Measurements from ENCODE around the gene HDLBP. TPM values are rescaled to one million over a fixed set of nuclear protein-coding genes. Genes with fewer than 3 reads are reported as not detected.

HDLBP gene
- total and polyA plus RNA-seq, 5 donors, result 265 to 394 (median 373) TPM

GRCh38 chr2:241217320-241218031 is 98.0 kb downstream of the HDLBP start:
- no peaks in the 10 kb centered on the region for H3K27me3 ChIP-seq (ENCODE audit: control insufficient read depth, insufficient read depth)
- no peaks in the 10 kb centered on the region for H3K9me3 ChIP-seq (ENCODE audit: control insufficient read depth, low read length)
- WGBS, result 2% methylated on average over 70 of the region's 77 CpGs
- H3K27ac ChIP-seq (ENCODE audit: low read length), result peak overlapping the region; percentile 39
- intact Hi-C loops (cut with DNase I), result loop anchor here in 2 of 4 donors (10.0 kb wide), 2 partner anchors 113 to 363 kb away; partner anchors contain the start of gene MTERF4 (in 1 of the 2)
- peak overlapping the region; percentile 19 for H3K4me3 ChIP-seq (ENCODE audit: low read length)
- ATAC-seq (peak; percentile 83 to 85), DNase-seq (peak; percentile 71 to 91 (median 88))
- no peaks in the 10 kb centered on the region for H3K4me1 ChIP-seq (ENCODE audit: control insufficient read depth, insufficient read depth, low read length)

GRCh38 chr2:241216211-241216761 is 99.2 kb downstream of the HDLBP start:
- no peaks in the 10 kb centered on the region for H3K4me1 ChIP-seq (ENCODE audit: control insufficient read depth, insufficient read depth, low read length)
- no peak overlapping the region for H3K27ac ChIP-seq (ENCODE audit: low read length)
- DNase-seq, result peak in 2 of 3 donors; percentile 35 to 62
- no peaks in the 10 kb centered on the region for H3K27me3 ChIP-seq (ENCODE audit: control insufficient read depth, insufficient read depth)
- peak in 1 of 2 donors; percentile 12 for ATAC-seq
- WGBS, result 49% methylated on average over 14 of the region's 14 CpGs
- no peak overlapping the region for H3K4me3 ChIP-seq (ENCODE audit: low read length)
- intact Hi-C loops (cut with DNase I), result loop anchor here in 2 of 4 donors (10.0 kb wide), 2 partner anchors 111 to 361 kb away; partner anchors contain the start of gene MTERF4 (in 1 of the 2)
- H3K9me3 ChIP-seq (ENCODE audit: control insufficient read depth, low read length), result no peaks in the 10 kb centered on the region

GRCh38 chr2:241215421-241215820 is 100.1 kb downstream of the HDLBP start:
- 53% methylated on average over 9 of the region's 9 CpGs for WGBS
- DNase-seq (peak in 2 of 3 donors; percentile 31 to 38), ATAC-seq (no peak)
- no peaks in the 10 kb centered on the region for H3K27me3 ChIP-seq (ENCODE audit: control insufficient read depth, insufficient read depth)
- no peak overlapping the region for H3K4me3 ChIP-seq (ENCODE audit: low read length)
- H3K9me3 ChIP-seq (ENCODE audit: control insufficient read depth, low read length), result no peaks in the 10 kb centered on the region
- intact Hi-C loops (cut with DNase I), result loop anchor here in 2 of 4 donors (10.0 kb wide), 2 partner anchors 111 to 361 kb away; partner anchors contain the start of gene MTERF4 (in 1 of the 2)
- H3K27ac ChIP-seq (ENCODE audit: low read length), result no peak overlapping the region
- H3K4me1 ChIP-seq (ENCODE audit: control insufficient read depth, insufficient read depth, low read length), result no peaks in the 10 kb centered on the region

- intact Hi-C loops (cut with DNase I), result loop anchor here in 2 of 4 donors (10.0 kb wide), 2 partner anchors 110 to 360 kb away; partner anchors contain the start of gene MTERF4 (in 1 of the 2)
- ATAC-seq, result no peak
- WGBS, result 83% methylated on average over 12 of the region's 12 CpGs
- no peaks in the 10 kb centered on the region for H3K4me1 ChIP-seq (ENCODE audit: control insufficient read depth, insufficient read depth, low read length)
- H3K9me3 ChIP-seq (ENCODE audit: control insufficient read depth, low read length), result no peaks in the 10 kb centered on the region
- DNase-seq, result peak in 2 of 3 donors; percentile 34 to 58
- no peak overlapping the region for H3K27ac ChIP-seq (ENCODE audit: low read length)
- no peaks in the 10 kb centered on the region for H3K27me3 ChIP-seq (ENCODE audit: control insufficient read depth, insufficient read depth)
- no peak overlapping the region for H3K4me3 ChIP-seq (ENCODE audit: low read length)
Observed at GRCh38 chr2:241214766-241215165, 100.7 kb downstream of the HDLBP start.

- Histone ChIP-seq H3K27ac (ENCODE audit: low read length) (no peak overlapping the region), H3K4me1 (ENCODE audit: control insufficient read depth, insufficient read depth, low read length) (no peaks in the 10 kb centered on the region), H3K27me3 (ENCODE audit: control insufficient read depth, insufficient read depth) (no peaks in the 10 kb centered on the region), H3K4me3 (ENCODE audit: low read length) (no peak overlapping the region), H3K9me3 (ENCODE audit: control insufficient read depth, low read length) (no peaks in the 10 kb centered on the region)
- WGBS, result 57% methylated on average over 10 of the region's 10 CpGs
- ATAC-seq (no peak), DNase-seq (peak in 2 of 3 donors; percentile 30)
- intact Hi-C loops (cut with DNase I), result loop anchor here in 2 of 4 donors (10.0 kb wide), 2 partner anchors 109 to 359 kb away; partner anchors contain the start of gene MTERF4 (in 1 of the 2)
Observed at GRCh38 chr2:241214209-241214608, 101.3 kb downstream of the HDLBP start.

GRCh38 chr2:241213567-241213966 is 101.9 kb downstream of the HDLBP start:
- Histone ChIP-seq H3K4me1 (ENCODE audit: control insufficient read depth, insufficient read depth, low read length) (no peaks in the 10 kb centered on the region), H3K4me3 (ENCODE audit: low read length) (no peak overlapping the region), H3K27ac (ENCODE audit: low read length) (no peak overlapping the region), H3K27me3 (ENCODE audit: control insufficient read depth, insufficient read depth) (no peaks in the 10 kb centered on the region), H3K9me3 (ENCODE audit: control insufficient read depth, low read length) (no peaks in the 10 kb centered on the region)
- peak in 2 of 3 donors; percentile 18 to 41 for DNase-seq
- WGBS, result 59% methylated on average over 7 of the region's 7 CpGs
- no peak for ATAC-seq
- intact Hi-C loops (cut with DNase I), result loop anchor here in 2 of 4 donors (10.0 kb wide), 2 partner anchors 109 to 359 kb away; partner anchors contain the start of gene MTERF4 (in 1 of the 2)

- ATAC-seq (no peak), DNase-seq (peak in 2 of 3 donors; percentile 24 to 42)
- WGBS, result 77% methylated on average over 13 of the region's 13 CpGs
- H3K27me3 ChIP-seq (ENCODE audit: control insufficient read depth, insufficient read depth), result no peaks in the 10 kb centered on the region
- no peak overlapping the region for H3K27ac ChIP-seq (ENCODE audit: low read length)
- H3K4me1 ChIP-seq (ENCODE audit: control insufficient read depth, insufficient read depth, low read length), result no peaks in the 10 kb centered on the region
- intact Hi-C loops (cut with DNase I), result loop anchor here in 2 of 4 donors (10.0 kb wide), 2 partner anchors 108 to 358 kb away; partner anchors contain the start of gene MTERF4 (in 1 of the 2)
- no peaks in the 10 kb centered on the region for H3K9me3 ChIP-seq (ENCODE audit: control insufficient read depth, low read length)
- H3K4me3 ChIP-seq (ENCODE audit: low read length), result no peak overlapping the region
Observed at GRCh38 chr2:241213041-241213440, 102.4 kb downstream of the HDLBP start.

- 30% methylated on average over 2 of the region's 2 CpGs for WGBS
- DNase-seq (no peak), ATAC-seq (no peak)
- Histone ChIP-seq H3K27me3 (ENCODE audit: control insufficient read depth, insufficient read depth) (no peaks in the 10 kb centered on the region), H3K4me1 (ENCODE audit: control insufficient read depth, insufficient read depth, low read length) (no peaks in the 10 kb centered on the region), H3K9me3 (ENCODE audit: control insufficient read depth, low read length) (no peaks in the 10 kb centered on the region), H3K27ac (ENCODE audit: low read length) (no peak overlapping the region), H3K4me3 (ENCODE audit: low read length) (no peak overlapping the region)
- intact Hi-C loops (cut with DNase I), result loop anchor here in 2 of 4 donors (10.0 kb wide), 2 partner anchors 106 to 356 kb away; partner anchors contain the start of gene MTERF4 (in 1 of the 2)
Observed at GRCh38 chr2:241211276-241211675, 104.2 kb downstream of the HDLBP start.

- ATAC-seq (no peak), DNase-seq (peak in 1 of 3 donors; percentile 32)
- Histone ChIP-seq H3K9me3 (ENCODE audit: control insufficient read depth, low read length) (no peaks in the 10 kb centered on the region), H3K4me3 (ENCODE audit: low read length) (no peak overlapping the region), H3K4me1 (ENCODE audit: control insufficient read depth, insufficient read depth, low read length) (no peaks in the 10 kb centered on the region), H3K27ac (ENCODE audit: low read length) (no peak overlapping the region), H3K27me3 (ENCODE audit: control insufficient read depth, insufficient read depth) (no peaks in the 10 kb centered on the region)
- intact Hi-C loops (cut with DNase I), result no loop called here
- 83% methylated on average over 33 of the region's 33 CpGs for WGBS
Observed at GRCh38 chr2:241209271-241209670, 106.2 kb downstream of the HDLBP start.

GRCh38 chr2:241208058-241208457 is 107.4 kb downstream of the HDLBP start:
- H3K4me1 ChIP-seq (ENCODE audit: control insufficient read depth, insufficient read depth, low read length), result no peaks in the 10 kb centered on the region
- H3K9me3 ChIP-seq (ENCODE audit: control insufficient read depth, low read length), result no peaks in the 10 kb centered on the region
- H3K27ac ChIP-seq (ENCODE audit: low read length), result no peak overlapping the region
- intact Hi-C loops (cut with DNase I), result no loop called here
- ATAC-seq (no peak), DNase-seq (peak in 1 of 3 donors; percentile 22)
- 62% methylated on average over 6 of the region's 6 CpGs for WGBS
- H3K4me3 ChIP-seq (ENCODE audit: low read length), result no peak overlapping the region
- H3K27me3 ChIP-seq (ENCODE audit: control insufficient read depth, insufficient read depth), result no peaks in the 10 kb centered on the region

- Histone ChIP-seq H3K27ac (ENCODE audit: low read length) (no peak overlapping the region), H3K9me3 (ENCODE audit: control insufficient read depth, low read length) (no peaks in the 10 kb centered on the region), H3K4me1 (ENCODE audit: control insufficient read depth, insufficient read depth, low read length) (no peaks in the 10 kb centered on the region), H3K27me3 (ENCODE audit: control insufficient read depth, insufficient read depth) (no peaks in the 10 kb centered on the region), H3K4me3 (ENCODE audit: low read length) (no peak overlapping the region)
- intact Hi-C loops (cut with DNase I), result no loop called here
- ATAC-seq, result no peak
- peak in 1 of 3 donors; percentile 1 for DNase-seq
- 73% methylated on average over 6 of the region's 6 CpGs for WGBS
Observed at GRCh38 chr2:241207641-241208040, 107.8 kb downstream of the HDLBP start.
